HUES64 (cell line): ENCODE measurements around the gene PBX2.
A peak's percentile ranks its signal among the peaks of the same experiment; 100 is the strongest.

Source experiments
- H3K27ac ChIP-seq: 2 replicates; pipeline ENCODE4 v1.7.0; 2013; ENCODE audit warnings: low read depth, low read length, inconsistent platforms
- H3K27me3 ChIP-seq: 2 replicates; pipeline ENCODE4 v1.6.1; 2013; ENCODE audit warnings: mild to moderate bottlenecking, low read length; ENCODE audit not compliant: insufficient read depth
- H3K36me3 ChIP-seq: 2 replicates; pipeline ENCODE4 v1.6.1; 2013; ENCODE audit warnings: mild to moderate bottlenecking, low read length; ENCODE audit not compliant: insufficient read depth
- H3K4me1 ChIP-seq: 2 replicates; pipeline ENCODE4 v1.6.1; 2013; ENCODE audit warnings: mild to moderate bottlenecking, low read length, moderate library complexity; ENCODE audit not compliant: insufficient read depth
- H3K4me3 ChIP-seq: 2 replicates; pipeline ENCODE4 v1.5.1; 2013; ENCODE audit warnings: mild to moderate bottlenecking, low read length, moderate library complexity
- H3K9ac ChIP-seq: 2 replicates; pipeline ENCODE4 v1.6.1; 2013; ENCODE audit warnings: mild to moderate bottlenecking, low read depth, low read length
- H3K9me3 ChIP-seq: 2 replicates; pipeline ENCODE4 v1.6.1; 2013; ENCODE audit warnings: low read depth, low read length; ENCODE audit not compliant: insufficient read depth
- WGBS: fragments of 150-250, 120-280 bp; methylation state at CpG from one replicate; pipeline ENCODE4 v1.1.7; 2013; ENCODE audit warnings: missing lambda C conversion rate; 5-methylcytosine and 5-hydroxymethylcytosine counted together

The PBX2 gene

GRCh38 chr6:32167761-32168262 lies 22.2 kb downstream of the PBX2 start:
- H3K27ac ChIP-seq = 0 out of 2 replicates have a peak overlapping the region, but pooled peaks have one; percentile 58
- no peaks in the 10 kb centered on the region for H3K27me3 ChIP-seq
- H3K9me3 ChIP-seq = no peaks in the 10 kb centered on the region
- H3K9ac ChIP-seq = no peak overlapping the region
- 85% methylated on average over 6 of the region's 6 CpGs for WGBS
- no peaks in the 10 kb centered on the region for H3K4me1 ChIP-seq
- H3K4me3 ChIP-seq = no peak overlapping the region
- peaks cover 70% of the 10 kb centered on the region for H3K36me3 ChIP-seq

GRCh38 chr6:32167154-32167760 lies 22.7 kb downstream of the PBX2 start:
- Histone ChIP-seq H3K36me3 (peaks cover 71% of the 10 kb centered on the region), H3K4me3 (no peak overlapping the region), H3K27me3 (no peaks in the 10 kb centered on the region), H3K4me1 (no peaks in the 10 kb centered on the region), H3K9ac (no peak overlapping the region), H3K27ac (peak overlapping the region; percentile 58; the same call in 1 of the 2 replicates), H3K9me3 (no peaks in the 10 kb centered on the region)
- 91% methylated on average over 32 of the region's 32 CpGs for WGBS

GRCh38 chr6:32166411-32167061 lies 23.5 kb downstream of the PBX2 start:
- H3K9ac ChIP-seq = no peak overlapping the region
- H3K36me3 ChIP-seq = peaks cover 68% of the 10 kb centered on the region
- H3K9me3 ChIP-seq = no peaks in the 10 kb centered on the region
- H3K4me3 ChIP-seq = no peak overlapping the region
- no peaks in the 10 kb centered on the region for H3K27me3 ChIP-seq
- H3K4me1 ChIP-seq = no peaks in the 10 kb centered on the region
- WGBS = 90% methylated on average over 30 of the region's 30 CpGs
- H3K27ac ChIP-seq = peak overlapping the region; percentile 41; the same call in 1 of the 2 replicates

- H3K4me1 ChIP-seq = no peaks in the 10 kb centered on the region
- no peaks in the 10 kb centered on the region for H3K9me3 ChIP-seq
- peaks cover 46% of the 10 kb centered on the region for H3K36me3 ChIP-seq
- no peaks in the 10 kb centered on the region for H3K27me3 ChIP-seq
- 0 out of 2 replicates have a peak within 1 kb of the TSS, but pooled peaks have one; percentile 26 for H3K9ac ChIP-seq
- peak within 1 kb of the TSS; percentile 25; the same call in 1 of the 2 replicates for H3K27ac ChIP-seq
- no peak within 1 kb of the TSS for H3K4me3 ChIP-seq
Observed at GRCh38 chr6:32164295-32164694, 25.7 kb downstream of the PBX2 start, which contains the start of gene EGFL8. EGFL8 (plus strand) TSS chr6:32164595; CDS start chr6:32166166, 1,571 bp downstream.

GRCh38 chr6:32163559-32164258 lies 26.3 kb downstream of the PBX2 start:
- no peaks in the 10 kb centered on the region for H3K9me3 ChIP-seq
- no peaks in the 10 kb centered on the region for H3K27me3 ChIP-seq
- H3K9ac ChIP-seq = 0 out of 2 replicates have a peak overlapping the region, but pooled peaks have one; percentile 26
- 90% methylated on average over 7 of the region's 7 CpGs for WGBS
- H3K36me3 ChIP-seq = peaks cover 44% of the 10 kb centered on the region
- peak overlapping the region; percentile 25; the same call in 1 of the 2 replicates for H3K27ac ChIP-seq
- no peaks in the 10 kb centered on the region for H3K4me1 ChIP-seq
- H3K4me3 ChIP-seq = no peak overlapping the region

- Histone ChIP-seq H3K9ac (no peak overlapping the region), H3K36me3 (peaks cover 39% of the 10 kb centered on the region), H3K9me3 (no peaks in the 10 kb centered on the region), H3K4me3 (no peak overlapping the region), H3K4me1 (no peaks in the 10 kb centered on the region), H3K27ac (no peak overlapping the region), H3K27me3 (no peaks in the 10 kb centered on the region)
Observed at GRCh38 chr6:32158052-32158451, 31.9 kb downstream of the PBX2 start.

GRCh38 chr6:32156891-32157290 lies 33.1 kb downstream of the PBX2 start:
- 95% methylated on average over 7 of the region's 9 CpGs for WGBS
- no peak overlapping the region for H3K4me3 ChIP-seq
- no peaks in the 10 kb centered on the region for H3K9me3 ChIP-seq
- no peak overlapping the region for H3K27ac ChIP-seq
- H3K4me1 ChIP-seq = peaks cover 8% of the 10 kb centered on the region
- H3K27me3 ChIP-seq = peaks cover 8% of the 10 kb centered on the region
- peaks cover 32% of the 10 kb centered on the region for H3K36me3 ChIP-seq
- H3K9ac ChIP-seq = no peak overlapping the region

- H3K4me1 ChIP-seq = peaks cover 8% of the 10 kb centered on the region
- peak overlapping the region; percentile 87 for H3K9ac ChIP-seq
- peak overlapping the region; percentile 92; the same call in 1 of the 2 replicates for H3K27ac ChIP-seq
- H3K4me3 ChIP-seq = peak overlapping the region; percentile 92
- peaks cover 24% of the 10 kb centered on the region for H3K27me3 ChIP-seq
- no peaks in the 10 kb centered on the region for H3K9me3 ChIP-seq
- 19% methylated on average over 31 of the region's 34 CpGs for WGBS
- H3K36me3 ChIP-seq = peaks cover 32% of the 10 kb centered on the region
Observed at GRCh38 chr6:32154514-32155161, 35.4 kb downstream of the PBX2 start.

- Histone ChIP-seq H3K27ac (peak within 1 kb of the TSS; percentile 92), H3K9ac (peak within 1 kb of the TSS; percentile 87), H3K9me3 (no peaks in the 10 kb centered on the region), H3K36me3 (peaks cover 30% of the 10 kb centered on the region), H3K27me3 (peaks cover 24% of the 10 kb centered on the region), H3K4me3 (peak within 1 kb of the TSS; percentile 92), H3K4me1 (peaks cover 8% of the 10 kb centered on the region)
- under 1% methylated on average over 47 of the region's 52 CpGs for WGBS
Observed at GRCh38 chr6:32153564-32154513, 36.2 kb downstream of the PBX2 start, which contains the start of gene PPT2. PPT2 (plus strand) TSS chr6:32154141; CDS start chr6:32154595, 454 bp downstream.
